Ovary (tissue), 9 donors: Measurements from ENCODE around the gene SGSH. TPM values are rescaled to one million over a fixed set of nuclear protein-coding genes. Genes with fewer than 3 reads are reported as not detected.

Source experiments
- DNase-seq, 5 donors: peaks; one replicate each; pipeline ENCODE4 v3.0.0-alpha.2; 2019 to 2020
- H3K27ac ChIP-seq, 2 donors: fragments of 200-600 bp; one replicate each; pipeline versions ENCODE4 v1.5.1 to v1.8.0; 2019 to 2022
- H3K27me3 ChIP-seq: fragments of 200-600 bp; one replicate; pipeline ENCODE4 v1.8.0; 2022
- H3K36me3 ChIP-seq: fragments of 200-600 bp; sonication (generic); one replicate; pipeline ENCODE4 v1.5.1; 2019
- H3K4me1 ChIP-seq: one replicate; pipeline ENCODE4 v1.8.1; 2013; ENCODE audit warnings: mild to moderate bottlenecking, moderate library complexity; ENCODE audit not compliant: insufficient read depth
- H3K4me3 ChIP-seq: fragments of 200-600 bp; sonication (generic); one replicate; pipeline ENCODE4 v1.5.1; 2017
- H3K9me3 ChIP-seq, 2 donors: fragments of 200-600 bp in 1 of 2; sonication (generic) in 1 of 2; one replicate each; pipeline versions ENCODE4 v1.5.1 to v1.8.1; 2013 to 2019; ENCODE audit warnings: mild to moderate bottlenecking in 1 of 2, moderate library complexity in 1 of 2
- CTCF ChIP-seq, 3 donors: fragments of 450-650 bp in 2 of 3; fragments of 200-600 bp in 1 of 3; IDR thresholded peaks; one replicate each; pipeline versions ENCODE4 v1.5.1 to v1.8.0; 2016 to 2022; ENCODE audit warnings: antibody characterized with exemption in 3 of 3, mild to moderate bottlenecking in 1 of 3
- EP300 ChIP-seq: sonication (generic); formaldehyde crosslinking; IDR thresholded peaks from one replicate; pipeline ENCODE4 v1.6.1; 2017; ENCODE audit warnings: antibody characterized with exemption
- POLR2A ChIP-seq: fragments of 450-650 bp; IDR thresholded peaks from one replicate; pipeline ENCODE4 v1.6.1; 2017; ENCODE audit warnings: antibody characterized with exemption, mild to moderate bottlenecking, moderate library complexity
- WGBS, 3 donors: extraction: QIAGEN DNeasy Blood & Tissue Kit in 1 of 3; methylation state at CpG; one replicate each; pipeline versions ENCODE4 v1.1.5 to v1.1.7; 2013 to 2017; 5-methylcytosine and 5-hydroxymethylcytosine counted together
- intact Hi-C, 4 donors: fragments of 100-400 bp; cut with DNase I; formaldehyde crosslinking; loops; one replicate each; pipeline versions ENCODE4 v1.11.0 to v1.15.1; 2022 to 2023
- polyA plus RNA-seq, 2 donors: library from polyadenylated mRNA; stranded (reverse); fragments of 200-250 nt in 1 of 2; fragments of 350-450 nt in 1 of 2; fragmentation: Illumina TruSeq in 1 of 2; extraction: RNeasy Lipid Tissue Mini Kit (QIAGEN cat#74804) in 1 of 2; gene quantifications; one replicate each; pipeline ENCODE4 v1.2.3, GENCODE V29; 2013 to 2014
- total RNA-seq, 7 donors: library from RNA; depleted of rRNA in 2 of 7; stranded (reverse); fragments of >200 nt in 2 of 7; fragmentation: NEBNext Ultra II Directional in 3 of 7; extraction: Animal tissue kit (Norgen Biotek cat#: 25700) in 3 of 7; gene quantifications; one replicate each; pipeline versions ENCODE4 v1.1.0 to v1.2.4, GENCODE V29; 2016 to 2023
- donor health status: DM: no; HTN: no; CAD: no; lungs with moderate emphysema.
- donor health status: DM: no; HTN: no; CAD: no.
- donor health status: Bipolar disorder and iron deficiency.
- donor health status: DM: yes; HTN: yes; CAD: no.
- donor health status: DM: no; HTN: no; CAD: no.
- donor health status: DM: yes; HTN: yes; CAD: no.

Gene SGSH
- total and polyA plus RNA-seq, 9 donors = 10.8 to 39.9 (median 30.4) TPM

GRCh38 chr17:80254396-80255251 lies 34.5 kb upstream of the SGSH start:
- intact Hi-C loops = no loop called here
- H3K27ac ChIP-seq = no peak overlapping the region
- no peak for TF ChIP-seq POLR2A
- no peak for TF ChIP-seq EP300
- no peak for TF ChIP-seq CTCF (IDR thresholded peaks at IDR 0.05)
- no peak for DNase-seq
- no peaks in the 10 kb centered on the region for H3K36me3 ChIP-seq
- WGBS, 3 donors = 72 to 75% (median 74%) methylated on average over 13 of the region's 13 CpGs
- H3K27me3 ChIP-seq = no peaks in the 10 kb centered on the region
- H3K4me3 ChIP-seq = no peak overlapping the region
- H3K4me1 ChIP-seq = no peaks in the 10 kb centered on the region
- no peaks in the 10 kb centered on the region for H3K9me3 ChIP-seq

- Histone ChIP-seq H3K27me3 (no peaks in the 10 kb centered on the region), H3K36me3 (no peaks in the 10 kb centered on the region), H3K27ac (no peak overlapping the region), H3K4me3 (no peak overlapping the region), H3K4me1 (no peaks in the 10 kb centered on the region), H3K9me3 (no peaks in the 10 kb centered on the region)
- WGBS, 3 donors = 83 to 89% (median 84%) methylated on average over 21 of the region's 21 CpGs
- no peak for TF ChIP-seq POLR2A
- TF ChIP-seq CTCF (IDR thresholded peaks at IDR 0.05) = no peak
- TF ChIP-seq EP300 = no peak
- intact Hi-C loops = no loop called here
- DNase-seq = no peak
Measured at GRCh38 chr17:80253631-80254395, 33.7 kb upstream of the SGSH start.

GRCh38 chr17:80252871-80253270 lies 32.7 kb upstream of the SGSH start:
- Histone ChIP-seq H3K27me3 (no peaks in the 10 kb centered on the region), H3K27ac (no peak overlapping the region), H3K9me3 (no peaks in the 10 kb centered on the region), H3K4me3 (no peak overlapping the region), H3K36me3 (no peaks in the 10 kb centered on the region), H3K4me1 (no peaks in the 10 kb centered on the region)
- intact Hi-C loops = no loop called here
- TF ChIP-seq CTCF (IDR thresholded peaks at IDR 0.05) (no peak), EP300 (no peak), POLR2A (no peak)
- WGBS, 3 donors = 66 to 74% (median 67%) methylated on average over 13 of the region's 13 CpGs
- DNase-seq = peak in 1 of 5 donors; percentile 52

GRCh38 chr17:80251966-80252365 lies 31.8 kb upstream of the SGSH start:
- TF ChIP-seq EP300 (no peak), CTCF (IDR thresholded peaks at IDR 0.05) (no peak), POLR2A (no peak)
- Histone ChIP-seq H3K4me3 (no peak overlapping the region), H3K27ac (no peak overlapping the region), H3K36me3 (no peaks in the 10 kb centered on the region), H3K27me3 (no peaks in the 10 kb centered on the region), H3K9me3 (no peaks in the 10 kb centered on the region), H3K4me1 (no peaks in the 10 kb centered on the region)
- intact Hi-C loops = no loop called here
- DNase-seq = no peak
- 87 to 91% (median 89%) methylated on average over 10 to 11 of the region's 11 CpGs for WGBS, 3 donors
